Measurements from ENCODE around the gene EIF6.

DNA sequence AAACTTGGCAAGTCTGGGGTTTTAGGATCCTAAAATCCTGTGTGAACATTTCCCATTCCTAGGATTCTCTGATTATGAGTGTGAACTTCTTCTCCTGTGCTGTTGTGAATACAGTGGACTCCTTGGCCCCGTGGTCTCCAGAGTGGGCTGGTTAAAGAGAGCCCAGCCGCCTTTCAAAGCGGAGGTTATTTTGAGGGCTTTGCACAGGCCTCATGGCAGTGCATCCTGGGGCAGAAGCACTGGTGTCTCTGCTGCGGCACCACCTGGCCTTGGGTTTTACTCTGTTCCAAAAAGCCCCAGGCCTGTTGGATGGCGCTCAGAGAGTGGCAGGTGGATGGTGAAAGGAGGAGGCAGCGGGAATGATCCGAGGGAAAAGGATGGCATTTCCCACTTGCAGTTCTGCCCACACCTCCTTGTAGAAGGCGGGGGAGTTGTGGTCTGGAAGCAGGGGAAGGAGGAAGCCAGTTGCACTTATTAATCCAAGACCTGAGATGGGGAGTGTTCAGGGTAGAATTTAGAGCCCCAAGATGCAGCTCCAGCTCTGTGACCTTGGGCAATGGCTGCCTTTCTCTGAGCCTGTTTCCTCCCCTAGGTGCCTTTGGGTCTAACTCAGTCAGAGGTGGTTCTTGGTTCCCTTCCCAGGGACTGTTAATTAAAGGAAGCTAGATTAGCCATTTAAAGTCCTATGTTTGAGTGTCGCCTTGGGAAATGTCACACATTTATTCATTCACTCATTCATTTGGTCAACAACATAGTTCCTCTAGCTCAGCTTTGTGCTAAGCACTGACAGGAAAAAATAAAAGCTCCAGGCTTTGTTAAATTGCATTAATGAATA lies 35.7 kb downstream of the EIF6 start:
- TF ChIP-seq EZH2phosphoT487 (IDR thresholded peaks at IDR 0.05; ENCODE audit: insufficient read depth, low read depth) (no peak), EZH2 (IDR thresholded peaks at IDR 0.05; ENCODE audit: insufficient read depth, poor library complexity, severe bottlenecking) (no peak)
